ENCODE results near the gene LRMDA. TPM values are rescaled to one million over a fixed set of nuclear protein-coding genes. Genes with fewer than 3 reads are reported as not detected.

The LRMDA gene
- total and polyA plus RNA-seq, 4 donors: 12.1 to 40.8 (median 21.6) TPM

DNA sequence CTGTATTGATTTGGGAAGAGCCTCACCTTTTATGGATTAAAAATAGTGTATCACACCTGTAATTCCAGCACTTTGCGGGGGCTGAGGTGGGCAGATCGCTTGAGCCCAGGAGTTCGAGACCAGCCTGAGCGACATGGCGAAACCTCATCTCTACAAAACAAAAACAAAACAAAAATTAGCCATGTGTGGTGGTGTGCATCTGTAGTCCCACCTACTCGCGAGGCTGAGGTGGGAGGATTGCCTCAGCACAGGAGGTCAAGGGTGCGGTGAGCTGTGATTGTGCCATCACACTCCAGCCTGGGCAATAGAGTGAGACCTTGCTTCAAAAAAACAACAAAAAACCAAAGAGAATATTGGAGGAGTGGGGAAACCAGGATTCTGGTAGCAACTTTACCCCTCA, 79.6 kb downstream of the LRMDA start:
- Histone ChIP-seq H3K9me3 (ENCODE audit: control insufficient read depth in 4 of 4, insufficient read depth in 3 of 4, low read length in 3 of 4) (no peaks in the 10 kb centered on the region), H3K36me3 (ENCODE audit: control insufficient read depth in 4 of 4, insufficient read depth in 4 of 4, low read length in 4 of 4) (no peaks in the 10 kb centered on the region), H3K27me3 (ENCODE audit: control insufficient read depth in 3 of 3, insufficient read depth in 3 of 3, low read length in 2 of 3) (no peaks in the 10 kb centered on the region), H3K4me3 (no peak overlapping the region), H3K4me1 (ENCODE audit: control insufficient read depth in 5 of 5, insufficient read depth in 5 of 5, low read length in 5 of 5) (peaks cover 0 to 51% (median 23%) of the 10 kb centered on the region in 5 donors), H3K9ac (ENCODE audit: insufficient read depth in 1 of 2, low read length in 2 of 2) (no peak overlapping the region), H3K27ac (ENCODE audit: low read depth in 1 of 2, low read length in 1 of 2) (no peak overlapping the region)
- WGBS, 2 donors: 85 to 95% methylated on average over 8 of the region's 8 CpGs
- TF ChIP-seq, protein P1, sequence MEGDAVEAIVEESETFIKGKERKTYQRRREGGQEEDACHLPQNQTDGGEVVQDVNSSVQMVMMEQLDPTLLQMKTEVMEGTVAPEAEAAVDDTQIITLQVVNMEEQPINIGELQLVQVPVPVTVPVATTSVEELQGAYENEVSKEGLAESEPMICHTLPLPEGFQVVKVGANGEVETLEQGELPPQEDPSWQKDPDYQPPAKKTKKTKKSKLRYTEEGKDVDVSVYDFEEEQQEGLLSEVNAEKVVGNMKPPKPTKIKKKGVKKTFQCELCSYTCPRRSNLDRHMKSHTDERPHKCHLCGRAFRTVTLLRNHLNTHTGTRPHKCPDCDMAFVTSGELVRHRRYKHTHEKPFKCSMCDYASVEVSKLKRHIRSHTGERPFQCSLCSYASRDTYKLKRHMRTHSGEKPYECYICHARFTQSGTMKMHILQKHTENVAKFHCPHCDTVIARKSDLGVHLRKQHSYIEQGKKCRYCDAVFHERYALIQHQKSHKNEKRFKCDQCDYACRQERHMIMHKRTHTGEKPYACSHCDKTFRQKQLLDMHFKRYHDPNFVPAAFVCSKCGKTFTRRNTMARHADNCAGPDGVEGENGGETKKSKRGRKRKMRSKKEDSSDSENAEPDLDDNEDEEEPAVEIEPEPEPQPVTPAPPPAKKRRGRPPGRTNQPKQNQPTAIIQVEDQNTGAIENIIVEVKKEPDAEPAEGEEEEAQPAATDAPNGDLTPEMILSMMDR (IDR thresholded peaks at IDR 0.05; ENCODE audit: control extremely low read depth, extremely low read depth): no peak
- ATAC-seq (ENCODE audit: insufficient read depth, low FRiP score) (no peak), DNase-seq (no peak)

DNA sequence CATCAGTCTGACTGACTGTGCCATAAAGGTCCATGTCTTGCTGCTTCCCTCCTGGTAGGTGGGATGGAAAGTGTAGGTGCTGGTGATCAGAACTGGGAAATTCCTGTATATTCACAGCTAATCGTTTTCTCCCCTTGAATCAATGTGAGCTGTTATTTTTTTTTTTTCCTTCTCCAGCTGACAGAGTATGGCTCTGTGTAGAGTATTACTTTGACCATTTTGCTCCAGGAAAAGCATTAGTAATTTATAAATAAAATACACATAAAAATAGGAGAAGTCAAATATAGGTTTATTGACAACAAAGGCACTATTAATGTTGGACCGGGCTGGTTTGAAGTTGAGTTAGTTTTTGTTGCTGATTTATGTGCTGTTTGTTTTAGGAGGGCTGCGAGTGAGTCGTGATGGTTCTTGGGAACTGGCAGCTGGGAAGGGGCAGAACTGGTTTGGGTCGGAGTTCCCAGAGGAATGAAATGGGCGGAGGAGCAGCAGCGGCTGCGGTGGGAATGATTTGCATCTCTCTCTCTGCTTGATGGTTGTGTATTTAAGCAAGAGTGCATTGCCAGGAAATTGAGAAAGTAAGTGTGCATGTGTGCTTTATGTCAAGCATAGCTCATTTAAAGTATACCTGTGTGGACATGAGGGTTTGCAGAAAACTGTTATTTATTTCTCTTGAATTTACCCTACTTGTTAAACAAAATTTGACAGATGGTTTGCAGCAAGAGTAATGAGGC, 80.9 kb downstream of the LRMDA start:
- DNase-seq: peak; percentile 67 to 89 (median 81)
- Histone ChIP-seq H3K36me3 (ENCODE audit: control insufficient read depth in 4 of 4, insufficient read depth in 4 of 4, low read length in 4 of 4) (no peaks in the 10 kb centered on the region), H3K4me1 (ENCODE audit: control insufficient read depth in 5 of 5, insufficient read depth in 5 of 5, low read length in 5 of 5) (peaks cover 0 to 45% (median 21%) of the 10 kb centered on the region in 5 donors), H3K27ac (ENCODE audit: low read depth in 1 of 2, low read length in 1 of 2) (no peak overlapping the region), H3K4me3 (no peak overlapping the region), H3K9me3 (ENCODE audit: control insufficient read depth in 4 of 4, insufficient read depth in 3 of 4, low read length in 3 of 4) (no peaks in the 10 kb centered on the region), H3K9ac (ENCODE audit: insufficient read depth in 1 of 2, low read length in 2 of 2) (no peak overlapping the region), H3K27me3 (ENCODE audit: control insufficient read depth in 3 of 3, insufficient read depth in 3 of 3, low read length in 2 of 3) (no peaks in the 10 kb centered on the region)
- 45 to 48% methylated on average over 8 of the region's 8 CpGs for WGBS, 2 donors
- TF ChIP-seq, protein P1 (IDR thresholded peaks at IDR 0.05; ENCODE audit: control extremely low read depth, extremely low read depth): no peak
- ATAC-seq (ENCODE audit: insufficient read depth, low FRiP score): no peak

DNA sequence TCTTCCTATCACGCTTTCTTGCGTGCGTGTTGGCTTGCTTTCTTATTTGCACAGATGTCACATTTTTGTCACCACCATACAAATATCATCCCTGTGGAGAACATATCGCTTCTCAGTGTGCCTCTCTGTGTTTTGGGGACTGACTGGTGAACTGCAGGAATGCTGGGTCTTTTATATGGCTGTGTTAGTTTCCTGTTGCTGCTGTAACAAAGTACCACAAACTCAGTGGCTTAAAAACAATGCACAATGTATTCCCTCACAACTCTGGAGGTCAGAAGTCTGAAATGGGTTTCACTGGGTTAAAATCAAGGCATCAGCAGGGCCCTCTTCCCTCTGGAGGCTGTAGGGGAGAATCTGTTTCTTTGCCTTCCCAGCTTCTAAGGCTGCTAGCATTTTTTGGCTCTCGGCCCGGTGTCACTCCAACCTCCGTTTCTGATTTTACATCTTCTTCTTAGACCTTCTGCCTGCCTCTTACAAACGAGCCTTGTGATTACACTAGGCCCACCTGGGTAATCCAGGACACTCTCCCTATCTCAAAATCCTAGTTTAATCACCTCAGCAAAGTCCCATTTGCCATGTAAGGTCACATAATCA, 82.0 kb downstream of the LRMDA start:
- H3K9ac ChIP-seq (ENCODE audit: insufficient read depth in 1 of 2, low read length in 2 of 2): no peak overlapping the region
- no peak overlapping the region for H3K4me3 ChIP-seq
- TF ChIP-seq, protein P1 (IDR thresholded peaks at IDR 0.05; ENCODE audit: control extremely low read depth, extremely low read depth): no peak
- peaks cover 0 to 35% (median 11%) of the 10 kb centered on the region in 5 donors for H3K4me1 ChIP-seq (ENCODE audit: control insufficient read depth in 5 of 5, insufficient read depth in 5 of 5, low read length in 5 of 5)
- ATAC-seq (ENCODE audit: insufficient read depth, low FRiP score): no peak
- H3K27ac ChIP-seq (ENCODE audit: low read depth in 1 of 2, low read length in 1 of 2): no peak overlapping the region
- no peaks in the 10 kb centered on the region for H3K27me3 ChIP-seq (ENCODE audit: control insufficient read depth in 3 of 3, insufficient read depth in 3 of 3, low read length in 2 of 3)
- DNase-seq: peak; percentile 32 to 65 (median 59)
- H3K36me3 ChIP-seq (ENCODE audit: control insufficient read depth in 4 of 4, insufficient read depth in 4 of 4, low read length in 4 of 4): no peaks in the 10 kb centered on the region
- 51 to 75% methylated on average over 8 of the region's 8 CpGs for WGBS, 2 donors
- no peaks in the 10 kb centered on the region for H3K9me3 ChIP-seq (ENCODE audit: control insufficient read depth in 4 of 4, insufficient read depth in 3 of 4, low read length in 3 of 4)

Data from lung (tissue), 12 donors.